Stimulated activated CD8-positive, alpha-beta memory T cell treated with anti-CD3 and anti-CD28 coated beads, Interleukin-15, amount 100 ng/mL, for 24 hours (primary cell): ENCODE results near the gene MCF2.
"Not testable (repeated sequence)": the region's sequence is repeated elsewhere in the genome, so short reads cannot be mapped to it uniquely, and the experiment has no call there.

Experiments used
- DNase-seq: peaks from one replicate; pipeline ENCODE4 v3.0.0-alpha.2; 2020; ENCODE audit warnings: low read depth

MCF2 gene

GRCh38 chrX:139708067-139708466 is at the start of gene MCF2:
MCF2 (minus strand) TSS chrX:139708167; CDS start chrX:139651744, 56,423 bp downstream.
- no peak for DNase-seq

- no peak for DNase-seq
These were observed 43.1 kb upstream of the MCF2 start for GRCh38 chrX:139751053-139751452.

- DNase-seq, result no peak
These were observed 42.4 kb upstream of the MCF2 start for GRCh38 chrX:139750390-139750789.

- no peak for DNase-seq
These were observed 31.2 kb upstream of the MCF2 start for GRCh38 chrX:139739138-139739537.

GRCh38 chrX:139738581-139738980 is 30.6 kb upstream of the MCF2 start:
- DNase-seq, result no peak

- DNase-seq, result no peak
These were observed 28.2 kb upstream of the MCF2 start for GRCh38 chrX:139736151-139736550.

- no peak for DNase-seq
These were observed 27.0 kb upstream of the MCF2 start for GRCh38 chrX:139734996-139735395.

- no peak for DNase-seq
These were observed 17.8 kb upstream of the MCF2 start for GRCh38 chrX:139725720-139726119.

GRCh38 chrX:139724626-139725025 is 16.7 kb upstream of the MCF2 start:
- DNase-seq, result no peak

- no peak for DNase-seq
These were observed 13.0 kb upstream of the MCF2 start for GRCh38 chrX:139720979-139721378.

GRCh38 chrX:139720136-139720535 is 12.2 kb upstream of the MCF2 start:
- DNase-seq, result no peak

- DNase-seq, result no peak
These were observed 5.3 kb downstream of the MCF2 start for GRCh38 chrX:139702658-139703057.

- no peak for DNase-seq
These were observed 15.1 kb downstream of the MCF2 start for GRCh38 chrX:139692908-139693307.

GRCh38 chrX:139692506-139692849 is 15.5 kb downstream of the MCF2 start:
- no peak for DNase-seq

- no peak for DNase-seq
These were observed 16.0 kb downstream of the MCF2 start for GRCh38 chrX:139691843-139692505.

- no peak for DNase-seq
These were observed 16.5 kb downstream of the MCF2 start for GRCh38 chrX:139691493-139691842.

GRCh38 chrX:139685175-139685574 is 22.8 kb downstream of the MCF2 start:
- DNase-seq, result not testable (repeated sequence)

GRCh38 chrX:139680356-139680755 is 27.6 kb downstream of the MCF2 start:
- no peak for DNase-seq

- no peak for DNase-seq
These were observed 60.4 kb downstream of the MCF2 start for GRCh38 chrX:139647597-139647996.

GRCh38 chrX:139642241-139642927 is 65.6 kb downstream of the MCF2 start:
- no peak for DNase-seq

GRCh38 chrX:139640259-139640658 is 67.7 kb downstream of the MCF2 start:
- DNase-seq, result no peak

GRCh38 chrX:139639253-139639652 is 68.7 kb downstream of the MCF2 start:
- no peak for DNase-seq

GRCh38 chrX:139600105-139600504 is 107.9 kb downstream of the MCF2 start:
- no peak for DNase-seq

GRCh38 chrX:139596068-139596467 is 111.9 kb downstream of the MCF2 start:
- DNase-seq, result no peak
